Stomach (tissue), 9 donors: ENCODE measurements around the gene HELZ2. TPM values are rescaled to one million over a fixed set of nuclear protein-coding genes. Genes with fewer than 3 reads are reported as not detected.

ENCODE experiments used
- DNase-seq, 2 donors: peaks; one replicate each; pipeline versions ENCODE4 v3.0.0 to v3.0.0-alpha.2; 2013 to 2019
- H3K27ac ChIP-seq, 5 donors: fragments of 200-600 bp in 4 of 5; sonication (generic) in 4 of 5; one replicate each; pipeline ENCODE4 v1.5.1; 2013 to 2019; ENCODE audit warnings: mild to moderate bottlenecking in 1 of 5, moderate library complexity in 1 of 5
- H3K27me3 ChIP-seq, 3 donors: fragments of 200-600 bp; sonication (generic); one replicate each; pipeline ENCODE4 v1.5.1; 2017 to 2019; ENCODE audit warnings: mixed run types in 1 of 3
- H3K36me3 ChIP-seq, 4 donors: fragments of 200-600 bp; sonication (generic); 1 replicate in 3 of 4; 2 replicates in 1 of 4; pipeline ENCODE4 v1.5.1; 2016 to 2019
- H3K4me1 ChIP-seq, 4 donors: fragments of 200-600 bp; sonication (generic); one replicate each; pipeline ENCODE4 v1.5.1; 2016 to 2019
- H3K4me3 ChIP-seq, 4 donors: fragments of 200-600 bp; sonication (generic) in 3 of 4; one replicate each; pipeline ENCODE4 v1.5.1; 2016 to 2019; ENCODE audit warnings: mild to moderate bottlenecking in 1 of 4
- H3K9me3 ChIP-seq, 4 donors: fragments of 200-600 bp; sonication (generic); one replicate each; pipeline ENCODE4 v1.5.1; 2016 to 2019
- EP300 ChIP-seq: sonication (generic); formaldehyde crosslinking; IDR thresholded peaks from one replicate; pipeline ENCODE4 v1.6.1; 2017; ENCODE audit warnings: antibody characterized with exemption
- POLR2A ChIP-seq, 4 donors: fragments of 450-650 bp; IDR thresholded peaks; one replicate each; pipeline ENCODE4 v1.6.1; 2016; ENCODE audit warnings: antibody characterized with exemption in 4 of 4, control low read depth in 2 of 4, mild to moderate bottlenecking in 1 of 4, moderate library complexity in 1 of 4
- POLR2AphosphoS5 ChIP-seq, 3 donors: sonication (generic); formaldehyde crosslinking; IDR thresholded peaks; one replicate each; pipeline ENCODE4 v1.6.1; 2016; ENCODE audit warnings: antibody characterized with exemption in 3 of 3
- WGBS, 5 donors: extraction: QIAGEN DNeasy Blood & Tissue Kit in 3 of 5; methylation state at CpG; one replicate each; pipeline versions ENCODE4 v1.1.5 to v1.1.7; 2013 to 2018; 5-methylcytosine and 5-hydroxymethylcytosine counted together
- intact Hi-C: fragments of 100-400 bp; cut with DNase I; formaldehyde crosslinking; loops from one replicate; pipeline ENCODE4 v1.15.1; 2023; ENCODE audit warnings: low total_unique reads
- polyA plus RNA-seq, 3 donors: library from polyadenylated mRNA; stranded (reverse); fragments of 200-250 nt; gene quantifications; one replicate each; pipeline ENCODE4 v1.2.3, GENCODE V29; 2013
- total RNA-seq, 5 donors: library from RNA; depleted of rRNA; stranded (reverse); fragments of >200 nt; gene quantifications; one replicate each; pipeline versions ENCODE4 v1.1.0 to v1.2.3, GENCODE V29; 2014 to 2016
- TF ChIP-seq, protein P1 (sequence below), 7 experiments: fragments of 450-650 bp in 4 of 7; fragments of 200-600 bp in 3 of 7; sonication (generic) in 3 of 7; IDR thresholded peaks; one replicate each; pipeline ENCODE4 v1.5.1; 2016 to 2019; ENCODE audit warnings: antibody characterized with exemption in 7 of 7, control low read depth in 2 of 7, mild to moderate bottlenecking in 1 of 7
- donor health status: healthy with polysubstance abuse.
- donor health status: Bipolar disorder and iron deficiency.
- donor health status: healthy.

The HELZ2 gene
- total and polyA plus RNA-seq, 8 donors: 4.4 to 95.5 (median 30.1) TPM

DNA sequence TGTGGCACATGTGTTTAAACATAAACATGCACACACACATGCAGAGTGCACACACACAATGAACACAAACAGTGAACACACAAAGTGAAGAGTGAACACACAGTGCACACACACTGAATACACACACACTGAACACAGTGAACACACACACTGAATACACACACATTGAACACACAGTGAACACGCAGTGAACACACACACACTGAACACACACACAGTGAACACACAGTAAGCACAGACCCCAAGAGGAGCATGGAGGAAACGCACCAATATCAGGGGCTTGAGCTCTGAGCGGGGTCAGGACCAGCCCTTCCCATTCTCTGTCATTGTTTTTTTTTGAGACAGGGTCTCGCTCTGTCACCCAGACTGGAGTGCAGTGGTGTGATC, 17.1 kb upstream of the HELZ2 start:
- intact Hi-C loops: no loop called here
- no peaks in the 10 kb centered on the region for H3K27me3 ChIP-seq
- no peak for TF ChIP-seq POLR2A (IDR thresholded peaks at IDR 0.05)
- TF ChIP-seq, protein P1, sequence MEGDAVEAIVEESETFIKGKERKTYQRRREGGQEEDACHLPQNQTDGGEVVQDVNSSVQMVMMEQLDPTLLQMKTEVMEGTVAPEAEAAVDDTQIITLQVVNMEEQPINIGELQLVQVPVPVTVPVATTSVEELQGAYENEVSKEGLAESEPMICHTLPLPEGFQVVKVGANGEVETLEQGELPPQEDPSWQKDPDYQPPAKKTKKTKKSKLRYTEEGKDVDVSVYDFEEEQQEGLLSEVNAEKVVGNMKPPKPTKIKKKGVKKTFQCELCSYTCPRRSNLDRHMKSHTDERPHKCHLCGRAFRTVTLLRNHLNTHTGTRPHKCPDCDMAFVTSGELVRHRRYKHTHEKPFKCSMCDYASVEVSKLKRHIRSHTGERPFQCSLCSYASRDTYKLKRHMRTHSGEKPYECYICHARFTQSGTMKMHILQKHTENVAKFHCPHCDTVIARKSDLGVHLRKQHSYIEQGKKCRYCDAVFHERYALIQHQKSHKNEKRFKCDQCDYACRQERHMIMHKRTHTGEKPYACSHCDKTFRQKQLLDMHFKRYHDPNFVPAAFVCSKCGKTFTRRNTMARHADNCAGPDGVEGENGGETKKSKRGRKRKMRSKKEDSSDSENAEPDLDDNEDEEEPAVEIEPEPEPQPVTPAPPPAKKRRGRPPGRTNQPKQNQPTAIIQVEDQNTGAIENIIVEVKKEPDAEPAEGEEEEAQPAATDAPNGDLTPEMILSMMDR (IDR thresholded peaks at IDR 0.05): no peak
- TF ChIP-seq EP300: no peak
- H3K27ac ChIP-seq: no peak overlapping the region
- 94 to 98% (median 96%) methylated on average over 4 of the region's 4 CpGs for WGBS, 5 donors
- H3K9me3 ChIP-seq: no peaks in the 10 kb centered on the region
- H3K4me3 ChIP-seq: no peak overlapping the region
- no peaks in the 10 kb centered on the region for H3K4me1 ChIP-seq
- H3K36me3 ChIP-seq: peaks cover 40 to 92% (median 88%) of the 10 kb centered on the region in 4 donors
- no peak for DNase-seq

DNA sequence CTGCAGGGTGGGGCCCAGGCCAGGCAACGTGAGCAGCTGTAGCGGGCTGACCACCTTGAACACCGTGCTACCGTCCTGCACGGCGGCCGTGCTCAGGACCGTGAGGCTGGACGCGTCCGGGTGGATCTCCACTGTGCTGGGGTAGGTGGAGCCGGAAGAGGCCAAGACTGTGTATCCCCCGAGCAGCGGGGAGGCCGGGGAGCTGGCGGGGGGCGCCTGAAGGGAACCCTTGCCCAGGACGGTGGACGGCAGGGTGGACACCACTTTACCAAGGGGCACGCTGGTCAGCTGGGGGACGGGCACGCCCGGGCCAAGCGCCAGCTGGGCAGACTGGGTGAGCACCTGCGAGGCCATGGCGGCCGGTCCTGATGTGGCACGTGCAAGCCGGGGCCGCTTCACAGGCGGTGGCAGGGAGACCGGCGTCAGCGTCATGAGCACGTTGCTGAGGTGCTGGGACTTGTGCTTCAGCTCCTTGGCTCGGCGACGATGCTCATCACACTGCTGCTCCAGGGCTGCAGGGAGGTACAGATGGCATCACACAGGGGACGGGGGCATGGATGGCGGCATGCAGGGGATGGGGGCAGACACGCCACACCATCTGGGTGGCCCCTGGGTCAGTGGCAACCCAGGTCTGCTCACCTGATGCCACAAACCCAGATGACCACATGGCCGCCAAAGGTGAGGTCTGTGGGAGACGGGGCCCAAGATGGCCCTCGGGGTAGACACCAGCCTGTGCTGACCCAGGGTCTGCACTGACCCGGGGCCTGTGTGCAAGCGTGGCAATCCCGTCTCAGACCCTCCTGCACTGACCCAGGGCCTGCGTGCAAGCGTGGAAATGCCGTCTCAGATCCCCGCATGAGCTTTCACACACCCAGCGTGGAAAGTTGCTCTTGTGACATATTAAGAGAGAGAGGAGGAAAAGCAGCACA, 16.4 kb upstream of the HELZ2 start:
- Histone ChIP-seq H3K27me3 (no peaks in the 10 kb centered on the region), H3K4me3 (no peak overlapping the region), H3K27ac (no peak overlapping the region), H3K9me3 (no peaks in the 10 kb centered on the region), H3K36me3 (peaks cover 38 to 86% (median 81%) of the 10 kb centered on the region in 4 donors), H3K4me1 (no peaks in the 10 kb centered on the region)
- intact Hi-C loops: no loop called here
- WGBS, 5 donors: 92 to 95% (median 94%) methylated on average over 29 to 52 of the region's 52 CpGs
- DNase-seq: no peak
- no peak for TF ChIP-seq POLR2AphosphoS5 (IDR thresholded peaks at IDR 0.05)
- TF ChIP-seq POLR2A (IDR thresholded peaks at IDR 0.05): no peak
- TF ChIP-seq EP300: no peak
- TF ChIP-seq, protein P1 (IDR thresholded peaks at IDR 0.05): no peak

DNA sequence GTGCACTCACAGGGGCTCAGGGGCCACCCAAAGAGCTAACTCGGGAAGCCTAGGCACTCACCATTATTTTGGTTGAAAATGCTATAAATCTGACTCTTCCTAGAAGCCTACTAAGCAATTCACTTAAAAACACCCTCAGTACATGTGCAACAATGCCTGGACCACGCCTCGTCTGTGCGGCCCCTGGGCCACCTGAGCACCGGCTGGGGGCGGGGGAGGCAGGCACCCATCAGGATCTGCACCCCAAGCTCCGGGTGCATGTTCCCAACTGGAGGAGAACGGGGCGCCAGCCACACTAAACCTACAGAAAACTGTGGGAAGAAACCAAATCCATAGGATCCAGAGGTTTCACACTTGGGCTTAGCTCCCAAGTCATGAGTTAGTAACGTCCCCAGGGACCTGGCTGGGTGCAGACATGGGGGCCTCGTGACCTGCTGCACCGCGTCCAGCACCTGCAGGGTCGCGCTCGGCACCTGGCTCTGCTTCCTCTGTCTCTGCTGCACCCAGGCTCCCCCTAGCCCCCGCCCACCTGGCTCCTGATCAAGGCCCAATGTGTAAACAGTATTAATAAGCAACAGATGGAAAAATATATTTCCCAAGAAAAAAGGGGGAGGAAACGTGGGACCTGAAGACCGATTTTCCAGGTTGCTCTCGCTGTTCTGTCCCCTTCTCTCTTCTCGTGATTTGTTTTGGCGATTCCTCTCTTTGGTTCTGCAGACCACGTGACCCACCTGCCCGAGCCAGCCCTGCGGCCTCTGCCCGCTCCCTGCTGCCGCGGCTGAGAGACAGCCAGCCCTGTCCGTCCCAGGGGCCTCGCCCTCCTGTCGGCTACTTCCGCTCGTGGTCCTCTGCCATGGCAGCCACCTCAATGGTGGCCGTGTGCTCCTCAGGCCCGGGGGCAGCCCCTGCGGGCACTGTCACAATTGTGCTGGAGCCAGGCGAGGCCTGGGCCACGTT, 15.5 kb upstream of the HELZ2 start:
- Histone ChIP-seq H3K36me3 (peaks cover 35 to 76% (median 73%) of the 10 kb centered on the region in 4 donors), H3K27me3 (no peaks in the 10 kb centered on the region), H3K4me1 (no peaks in the 10 kb centered on the region), H3K27ac (no peak overlapping the region), H3K4me3 (no peak overlapping the region), H3K9me3 (no peaks in the 10 kb centered on the region)
- 71 to 88% (median 85%) methylated on average over 32 to 38 of the region's 38 CpGs for WGBS, 5 donors
- intact Hi-C loops: no loop called here
- no peak for DNase-seq
- TF ChIP-seq POLR2A (IDR thresholded peaks at IDR 0.05) (no peak), EP300 (no peak)

DNA sequence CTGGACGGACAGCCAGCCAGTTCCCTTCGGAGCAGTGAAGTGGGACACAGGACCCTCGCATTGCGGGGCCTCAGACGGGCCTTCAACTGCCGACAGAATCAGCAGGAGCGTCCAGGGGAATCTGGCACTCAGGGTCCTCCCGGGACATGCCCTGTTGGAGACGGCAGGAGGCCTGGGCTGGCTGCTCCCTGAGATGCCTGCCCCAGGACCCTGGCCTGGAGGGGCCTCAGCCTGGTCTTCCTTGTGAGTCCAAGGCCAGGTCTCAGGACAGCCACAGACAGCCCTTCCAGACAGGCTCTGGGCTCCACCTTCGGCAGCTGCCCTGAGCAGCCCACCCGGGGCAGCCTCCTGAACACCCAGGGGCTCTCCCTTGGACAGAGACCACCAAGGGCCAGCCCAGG, 14.6 kb upstream of the HELZ2 start:
- H3K36me3 ChIP-seq: peaks cover 35 to 69% (median 65%) of the 10 kb centered on the region in 4 donors
- intact Hi-C loops: no loop called here
- 83 to 90% (median 88%) methylated on average over 10 to 11 of the region's 11 CpGs for WGBS, 5 donors

More for the DNA sequence above, 14.6 kb upstream of the HELZ2 start:
- no peak overlapping the region for H3K4me3 ChIP-seq
- no peak for DNase-seq
- no peaks in the 10 kb centered on the region for H3K27me3 ChIP-seq
- no peaks in the 10 kb centered on the region for H3K9me3 ChIP-seq
- H3K27ac ChIP-seq: no peak overlapping the region
- H3K4me1 ChIP-seq: no peaks in the 10 kb centered on the region
- TF ChIP-seq, protein P1 (IDR thresholded peaks at IDR 0.05): no peak
- TF ChIP-seq EP300 (no peak), POLR2A (IDR thresholded peaks at IDR 0.05) (no peak), POLR2AphosphoS5 (IDR thresholded peaks at IDR 0.05) (no peak)
